ENCODE results near the gene KIRREL2. TPM values are rescaled to one million over a fixed set of nuclear protein-coding genes. Genes with fewer than 3 reads are reported as not detected.

Gene KIRREL2
- total RNA-seq, 4 donors from 2014 or later = 1.7 TPM; not detected in 3

DNA sequence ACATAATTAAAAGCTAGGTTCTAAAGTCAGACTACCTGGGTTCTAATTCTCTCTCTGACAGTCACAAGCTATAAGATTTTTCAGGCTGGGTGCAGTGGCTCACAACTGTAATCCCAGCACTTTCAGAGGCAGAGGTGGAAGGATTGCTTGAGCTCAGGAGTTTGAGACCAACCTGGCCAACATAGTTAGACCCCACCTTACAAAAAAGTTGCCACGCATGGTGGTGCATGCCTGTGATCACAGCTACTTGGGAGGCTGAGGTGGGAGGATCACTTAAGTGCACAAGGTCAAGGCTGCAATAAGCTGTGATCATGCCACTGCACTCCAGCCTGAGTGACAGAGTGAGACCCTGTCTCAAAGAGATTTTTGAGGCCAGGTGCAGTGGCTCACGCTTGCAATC lies 37.6 kb downstream of the KIRREL2 start:
- DNase-seq = no peak
- no peak overlapping the region for H3K27ac ChIP-seq
- peaks cover 0 to 11% (median 3%) of the 10 kb centered on the region in 4 donors for H3K4me1 ChIP-seq
- H3K9me3 ChIP-seq = no peaks in the 10 kb centered on the region
- no peaks in the 10 kb centered on the region for H3K27me3 ChIP-seq
- H3K4me3 ChIP-seq = no peak overlapping the region
- peaks cover 0 to 76% (median 0%) of the 10 kb centered on the region in 3 donors for H3K36me3 ChIP-seq
- TF ChIP-seq POLR2A (IDR thresholded peaks at IDR 0.05) = no peak
- TF ChIP-seq, protein P1, sequence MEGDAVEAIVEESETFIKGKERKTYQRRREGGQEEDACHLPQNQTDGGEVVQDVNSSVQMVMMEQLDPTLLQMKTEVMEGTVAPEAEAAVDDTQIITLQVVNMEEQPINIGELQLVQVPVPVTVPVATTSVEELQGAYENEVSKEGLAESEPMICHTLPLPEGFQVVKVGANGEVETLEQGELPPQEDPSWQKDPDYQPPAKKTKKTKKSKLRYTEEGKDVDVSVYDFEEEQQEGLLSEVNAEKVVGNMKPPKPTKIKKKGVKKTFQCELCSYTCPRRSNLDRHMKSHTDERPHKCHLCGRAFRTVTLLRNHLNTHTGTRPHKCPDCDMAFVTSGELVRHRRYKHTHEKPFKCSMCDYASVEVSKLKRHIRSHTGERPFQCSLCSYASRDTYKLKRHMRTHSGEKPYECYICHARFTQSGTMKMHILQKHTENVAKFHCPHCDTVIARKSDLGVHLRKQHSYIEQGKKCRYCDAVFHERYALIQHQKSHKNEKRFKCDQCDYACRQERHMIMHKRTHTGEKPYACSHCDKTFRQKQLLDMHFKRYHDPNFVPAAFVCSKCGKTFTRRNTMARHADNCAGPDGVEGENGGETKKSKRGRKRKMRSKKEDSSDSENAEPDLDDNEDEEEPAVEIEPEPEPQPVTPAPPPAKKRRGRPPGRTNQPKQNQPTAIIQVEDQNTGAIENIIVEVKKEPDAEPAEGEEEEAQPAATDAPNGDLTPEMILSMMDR (IDR thresholded peaks at IDR 0.05) = no peak

DNA sequence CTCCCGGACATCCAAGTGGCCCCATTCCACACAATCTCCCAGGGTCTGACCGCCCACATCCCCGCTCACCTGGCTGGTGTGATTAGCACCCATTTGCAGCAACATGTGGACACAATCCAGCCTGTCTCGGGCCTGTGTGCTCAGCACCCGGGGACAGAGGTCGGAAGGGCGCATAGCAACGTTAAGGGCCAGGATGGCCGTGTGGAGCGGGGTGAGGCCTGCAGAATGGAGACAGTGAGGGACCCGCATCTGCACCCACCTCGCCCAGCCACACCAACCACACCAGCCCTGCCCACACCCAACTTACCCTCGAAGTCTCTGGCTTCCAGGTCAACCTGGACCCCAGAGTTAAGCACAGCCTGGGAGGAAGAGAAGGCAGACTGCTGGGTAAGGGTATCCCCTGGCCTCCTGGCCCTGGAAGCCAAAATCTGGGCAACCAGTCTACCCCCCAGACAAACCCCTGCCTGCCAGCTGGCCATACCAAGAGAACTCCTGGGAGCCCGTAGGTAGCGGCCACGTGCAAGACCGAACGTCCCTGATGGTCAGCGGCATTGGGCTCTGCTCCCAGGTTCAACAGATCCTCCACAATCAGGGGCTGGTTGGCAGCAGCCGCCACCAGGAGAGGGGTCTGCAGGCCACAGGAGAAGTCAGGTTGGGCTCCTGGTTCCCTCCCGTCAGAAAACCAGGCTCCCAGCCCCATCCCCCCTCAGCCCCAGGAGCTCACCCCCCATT lies 39.4 kb downstream of the KIRREL2 start:
- H3K27me3 ChIP-seq = no peaks in the 10 kb centered on the region
- peaks cover 0 to 14% (median 4%) of the 10 kb centered on the region in 4 donors for H3K4me1 ChIP-seq
- no peak overlapping the region for H3K4me3 ChIP-seq
- peaks cover 0 to 59% (median 0%) of the 10 kb centered on the region in 3 donors for H3K36me3 ChIP-seq
- no peak for TF ChIP-seq POLR2A (IDR thresholded peaks at IDR 0.05)
- TF ChIP-seq, protein P1 (IDR thresholded peaks at IDR 0.05) = no peak
- no peaks in the 10 kb centered on the region for H3K9me3 ChIP-seq
- no peak for DNase-seq
- no peak overlapping the region for H3K27ac ChIP-seq

DNA sequence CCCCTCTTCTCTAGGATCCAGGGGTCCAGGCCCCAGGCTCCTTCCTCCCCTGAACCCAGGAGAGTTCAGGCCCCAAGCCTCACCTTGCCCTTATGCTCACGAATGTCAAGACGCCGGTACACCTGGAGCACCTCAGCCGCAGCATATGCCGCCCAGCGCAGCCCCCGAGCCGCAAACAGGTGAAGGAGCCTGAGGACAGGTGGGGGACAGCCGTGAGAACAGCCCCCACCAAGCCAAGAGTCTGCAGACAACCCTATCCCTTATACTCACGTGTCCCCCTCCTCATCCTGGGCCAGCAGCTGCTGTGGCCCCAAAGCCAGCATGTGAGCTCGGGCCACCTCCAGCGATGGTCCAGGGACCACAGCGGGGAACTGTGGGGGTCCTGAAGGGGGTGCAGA lies 39.9 kb downstream of the KIRREL2 start:
- TF ChIP-seq POLR2A (IDR thresholded peaks at IDR 0.05) = no peak
- TF ChIP-seq, protein P1 (IDR thresholded peaks at IDR 0.05) = no peak
- peaks cover 0 to 15% (median 7%) of the 10 kb centered on the region in 4 donors for H3K4me1 ChIP-seq
- H3K27me3 ChIP-seq = no peaks in the 10 kb centered on the region
- no peaks in the 10 kb centered on the region for H3K9me3 ChIP-seq
- H3K36me3 ChIP-seq = peaks cover 0 to 53% (median 0%) of the 10 kb centered on the region in 3 donors
- H3K4me3 ChIP-seq = no peak overlapping the region
- no peak for DNase-seq
- no peak overlapping the region for H3K27ac ChIP-seq

DNA sequence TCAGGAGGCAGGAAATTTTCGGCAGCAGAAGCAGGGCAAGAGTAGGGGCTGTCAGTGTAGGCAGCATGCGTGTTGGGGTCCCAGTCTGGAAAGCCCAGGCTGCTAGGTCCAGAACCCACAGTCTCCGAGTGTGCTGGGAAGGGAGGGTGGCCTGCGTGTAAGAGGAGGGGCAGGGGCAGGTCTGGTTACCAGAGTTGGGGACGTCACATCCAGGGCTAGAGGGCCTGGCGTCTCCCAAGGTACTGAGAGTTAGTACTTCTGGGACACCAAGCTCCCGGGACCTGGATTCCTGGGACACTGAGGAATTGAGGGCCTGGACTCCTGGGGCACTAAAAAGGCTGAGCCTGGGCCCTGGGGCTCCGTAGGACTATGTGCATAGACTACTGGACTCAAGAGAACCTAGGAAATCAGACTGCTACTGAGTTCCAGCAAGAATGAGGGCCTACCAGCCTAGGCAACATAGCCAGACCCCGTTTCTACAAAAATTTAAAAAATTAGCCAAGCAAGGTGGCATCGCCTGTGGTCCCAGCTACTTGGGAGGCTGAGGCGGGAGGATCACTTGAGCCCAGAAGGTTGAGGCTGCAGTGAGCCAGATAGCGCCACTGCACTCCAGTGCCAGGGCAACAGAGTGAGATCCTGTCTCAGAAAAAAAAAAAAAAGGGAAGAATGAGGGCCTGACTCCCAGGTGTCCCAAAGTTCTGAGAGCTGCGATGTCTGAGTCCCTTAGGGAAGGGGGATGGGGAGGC lies 41.2 kb downstream of the KIRREL2 start:
- Histone ChIP-seq H3K27me3 (no peaks in the 10 kb centered on the region), H3K4me1 (peaks cover 0 to 19% (median 12%) of the 10 kb centered on the region in 4 donors), H3K4me3 (peak overlapping the region; percentile 66 to 94 (median 88)), H3K36me3 (peaks cover 0 to 41% (median 0%) of the 10 kb centered on the region in 3 donors), H3K27ac (peak overlapping the region in 3 of 4 donors; percentile 92 to 96 (median 95)), H3K9me3 (no peaks in the 10 kb centered on the region)
- DNase-seq = no peak
- TF ChIP-seq POLR2A (IDR thresholded peaks at IDR 0.05) = no peak
- TF ChIP-seq, protein P1 (IDR thresholded peaks at IDR 0.05) = no peak

DNA sequence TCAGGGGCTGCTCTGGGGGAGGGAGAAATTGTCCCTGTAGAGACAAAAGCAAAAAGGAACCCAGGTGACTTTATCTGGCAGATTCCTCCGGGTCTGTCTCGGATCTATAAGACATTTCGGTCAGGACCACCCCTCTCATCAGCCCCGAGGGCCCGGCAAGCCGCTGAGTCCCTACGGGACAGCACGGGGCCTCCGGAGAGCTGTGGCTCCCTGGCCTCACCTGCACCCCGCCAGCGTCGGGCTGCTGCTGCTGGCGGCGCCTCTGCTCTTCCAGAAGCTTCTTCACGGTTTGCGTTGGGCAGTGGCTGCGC lies 41.7 kb downstream of the KIRREL2 start:
- Histone ChIP-seq H3K4me3 (peak overlapping the region; percentile 66 to 94 (median 88)), H3K27me3 (no peaks in the 10 kb centered on the region), H3K36me3 (peaks cover 0 to 35% (median 0%) of the 10 kb centered on the region in 3 donors), H3K27ac (peak overlapping the region; percentile 92 to 96 (median 94)), H3K4me1 (peaks cover 0 to 24% (median 15%) of the 10 kb centered on the region in 4 donors), H3K9me3 (no peaks in the 10 kb centered on the region)
- no peak for DNase-seq
- TF ChIP-seq POLR2A (IDR thresholded peaks at IDR 0.05) = no peak
- TF ChIP-seq, protein P1 (IDR thresholded peaks at IDR 0.05) = no peak

Measured in Peyer's patch (tissue), 4 donors.